Fibroblast of mammary gland (primary cell): ENCODE data around the gene SULT4A1.

Source experiments
- DNase-seq: peaks from one replicate; pipeline ENCODE4 v3.0.0-alpha.2; 2010; ENCODE audit warnings: low read depth
- H3K4me3 ChIP-seq: 2 replicates; pipeline ENCODE4 v1.5.1; 2011; ENCODE audit warnings: low read depth, mild to moderate bottlenecking, low read length, moderate library complexity; ENCODE audit not compliant: control insufficient read depth
- TF ChIP-seq, protein P1 (sequence below): conservative IDR thresholded peaks from 2 replicates; pipeline ENCODE4 v1.5.1; 2011; ENCODE audit warnings: low read depth, low read length, inconsistent platforms; ENCODE audit not compliant: control insufficient read depth, insufficient read depth

SULT4A1 gene

DNA sequence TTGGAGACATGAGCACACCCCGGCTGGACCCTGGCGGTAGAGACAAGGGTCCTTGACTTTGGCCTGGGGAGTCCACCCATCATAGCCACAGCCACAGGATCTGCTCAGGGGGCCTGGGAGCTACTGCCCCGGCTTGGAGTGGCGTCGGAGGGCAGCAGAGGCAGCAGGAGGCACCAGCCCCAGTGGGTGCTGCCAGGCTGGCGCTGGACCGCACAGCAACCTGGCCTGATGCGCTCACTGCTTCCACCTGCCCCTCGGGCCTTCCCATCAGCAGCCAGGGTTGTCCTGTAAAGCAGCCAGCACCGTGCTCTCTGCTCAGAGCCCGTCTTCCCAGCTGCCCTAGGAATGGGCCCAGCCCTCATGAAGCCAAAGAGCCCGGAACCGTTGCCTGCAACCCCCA lies 21.9 kb downstream of the SULT4A1 start:
- TF ChIP-seq, protein P1, sequence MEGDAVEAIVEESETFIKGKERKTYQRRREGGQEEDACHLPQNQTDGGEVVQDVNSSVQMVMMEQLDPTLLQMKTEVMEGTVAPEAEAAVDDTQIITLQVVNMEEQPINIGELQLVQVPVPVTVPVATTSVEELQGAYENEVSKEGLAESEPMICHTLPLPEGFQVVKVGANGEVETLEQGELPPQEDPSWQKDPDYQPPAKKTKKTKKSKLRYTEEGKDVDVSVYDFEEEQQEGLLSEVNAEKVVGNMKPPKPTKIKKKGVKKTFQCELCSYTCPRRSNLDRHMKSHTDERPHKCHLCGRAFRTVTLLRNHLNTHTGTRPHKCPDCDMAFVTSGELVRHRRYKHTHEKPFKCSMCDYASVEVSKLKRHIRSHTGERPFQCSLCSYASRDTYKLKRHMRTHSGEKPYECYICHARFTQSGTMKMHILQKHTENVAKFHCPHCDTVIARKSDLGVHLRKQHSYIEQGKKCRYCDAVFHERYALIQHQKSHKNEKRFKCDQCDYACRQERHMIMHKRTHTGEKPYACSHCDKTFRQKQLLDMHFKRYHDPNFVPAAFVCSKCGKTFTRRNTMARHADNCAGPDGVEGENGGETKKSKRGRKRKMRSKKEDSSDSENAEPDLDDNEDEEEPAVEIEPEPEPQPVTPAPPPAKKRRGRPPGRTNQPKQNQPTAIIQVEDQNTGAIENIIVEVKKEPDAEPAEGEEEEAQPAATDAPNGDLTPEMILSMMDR, result no peak
- H3K4me3 ChIP-seq, result no peak overlapping the region
- DNase-seq, result no peak

DNA sequence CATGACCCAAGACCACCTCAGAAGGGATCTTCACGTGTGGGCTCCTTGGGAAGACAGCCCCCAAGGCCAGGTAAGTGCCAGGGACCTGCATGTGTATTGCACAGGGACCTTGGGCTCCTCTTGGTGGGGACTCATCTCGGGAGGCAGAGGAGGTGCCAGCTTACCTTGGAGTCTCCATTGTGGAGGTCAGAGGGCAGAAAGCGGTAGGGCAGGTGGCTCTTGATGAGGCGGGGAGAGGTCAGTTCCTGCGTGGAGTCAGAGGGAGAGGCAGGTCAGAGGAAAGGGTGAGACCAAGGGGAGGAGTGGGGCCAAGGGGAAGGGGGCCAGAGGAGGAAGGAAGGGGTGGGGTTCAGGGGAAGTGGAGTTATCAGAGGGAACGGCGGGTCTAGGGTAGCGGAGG lies 22.5 kb downstream of the SULT4A1 start:
- DNase-seq, result no peak
- TF ChIP-seq, protein P1, result no peak
- no peak overlapping the region for H3K4me3 ChIP-seq

DNA sequence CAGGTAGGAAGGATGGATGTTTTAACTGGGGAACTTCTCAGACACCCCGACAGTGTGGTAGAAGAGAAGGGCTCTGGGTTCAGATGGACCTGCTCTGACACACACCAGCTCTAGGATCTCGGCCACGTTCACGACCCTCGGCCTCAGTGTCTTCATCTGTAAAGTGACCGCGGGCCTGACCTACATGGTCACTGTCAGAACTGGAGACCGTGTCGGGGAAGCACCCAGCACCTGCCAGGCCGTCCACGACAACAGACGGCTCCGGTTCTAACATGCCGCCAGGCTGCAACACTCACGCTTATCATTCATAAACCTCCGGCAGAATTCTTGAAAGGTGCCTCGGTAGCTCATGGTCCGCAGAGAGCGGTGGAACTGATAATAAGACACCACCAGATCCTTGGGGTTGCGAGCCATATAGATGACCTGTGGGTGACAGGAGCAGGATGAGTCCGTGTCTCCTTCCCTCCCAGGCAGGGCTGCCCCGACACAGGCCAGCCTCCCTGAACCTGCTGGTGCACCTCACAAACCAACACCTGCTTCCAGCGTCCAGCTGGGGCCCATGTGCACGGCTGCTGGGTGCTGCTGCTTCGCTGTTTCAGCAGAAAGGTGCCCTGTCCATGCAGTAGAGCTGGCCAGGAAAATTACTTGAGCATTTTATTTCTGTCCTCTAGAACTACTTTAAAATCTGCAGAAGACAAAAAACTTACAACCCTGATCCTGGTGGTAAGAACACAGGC lies 23.6 kb downstream of the SULT4A1 start:
- no peak for DNase-seq
- no peak overlapping the region for H3K4me3 ChIP-seq
- TF ChIP-seq, protein P1, result no peak

DNA sequence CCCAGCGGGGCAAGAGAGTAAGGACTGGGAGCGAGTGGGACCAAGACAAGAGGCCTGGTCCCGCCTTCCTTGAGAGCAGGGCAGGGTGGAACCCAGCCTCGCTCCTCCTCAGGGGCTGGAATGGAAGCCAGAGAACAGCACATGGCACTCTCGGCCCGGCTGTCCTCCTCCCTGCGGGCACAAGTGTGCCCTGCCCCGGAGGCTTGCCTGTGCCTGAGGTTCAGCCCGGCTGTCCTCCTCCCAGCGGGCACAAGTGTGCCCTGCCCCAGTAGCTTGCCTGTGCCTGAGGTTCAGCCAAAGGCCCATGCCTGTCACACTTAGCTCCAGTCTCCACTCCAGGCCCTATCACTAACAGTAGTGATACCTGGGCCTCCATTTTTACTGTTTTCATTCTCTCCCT lies 24.2 kb downstream of the SULT4A1 start:
- TF ChIP-seq, protein P1, result no peak
- H3K4me3 ChIP-seq, result no peak overlapping the region
- no peak for DNase-seq

DNA sequence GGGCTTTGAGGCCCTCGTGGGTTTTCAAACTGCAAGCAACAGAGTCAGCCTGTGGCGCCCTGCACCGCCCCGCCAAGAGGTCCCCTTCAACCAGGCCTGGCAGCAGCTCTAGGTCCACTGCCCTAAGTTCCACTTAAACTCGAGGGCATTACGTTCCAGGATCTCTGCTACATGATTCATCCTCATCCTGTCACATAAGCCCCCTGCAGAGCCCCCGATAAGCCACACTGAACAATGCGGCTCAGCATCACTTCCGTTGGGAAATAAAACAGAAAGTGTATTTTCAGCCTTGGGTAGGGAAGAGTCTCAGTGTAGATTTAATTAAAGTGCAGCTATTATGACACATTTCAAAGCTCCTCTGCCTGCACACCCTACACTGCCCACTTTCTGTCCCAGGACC lies 24.6 kb downstream of the SULT4A1 start:
- DNase-seq, result no peak
- TF ChIP-seq, protein P1, result no peak
- no peak overlapping the region for H3K4me3 ChIP-seq

DNA sequence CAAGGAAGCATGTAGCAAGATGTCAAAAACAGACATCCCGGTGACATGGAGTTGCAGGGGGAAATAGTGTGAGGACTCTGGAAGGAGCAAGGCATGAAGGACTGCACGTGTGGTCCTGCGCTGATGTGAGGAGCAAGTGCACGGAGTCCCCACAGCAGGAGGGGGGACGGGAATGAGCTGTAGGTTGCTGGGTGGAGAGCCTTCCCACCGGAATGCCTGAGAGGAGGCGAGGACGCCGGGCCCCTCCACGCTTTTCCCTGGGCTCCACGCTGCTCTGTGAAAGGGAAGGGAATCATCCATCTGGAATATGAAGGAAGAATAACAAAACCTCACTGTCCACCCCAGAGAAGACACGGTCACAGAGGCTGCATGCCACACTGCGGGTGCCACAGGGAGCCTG lies 26.6 kb downstream of the SULT4A1 start:
- H3K4me3 ChIP-seq, result no peak overlapping the region
- TF ChIP-seq, protein P1, result no peak

DNA sequence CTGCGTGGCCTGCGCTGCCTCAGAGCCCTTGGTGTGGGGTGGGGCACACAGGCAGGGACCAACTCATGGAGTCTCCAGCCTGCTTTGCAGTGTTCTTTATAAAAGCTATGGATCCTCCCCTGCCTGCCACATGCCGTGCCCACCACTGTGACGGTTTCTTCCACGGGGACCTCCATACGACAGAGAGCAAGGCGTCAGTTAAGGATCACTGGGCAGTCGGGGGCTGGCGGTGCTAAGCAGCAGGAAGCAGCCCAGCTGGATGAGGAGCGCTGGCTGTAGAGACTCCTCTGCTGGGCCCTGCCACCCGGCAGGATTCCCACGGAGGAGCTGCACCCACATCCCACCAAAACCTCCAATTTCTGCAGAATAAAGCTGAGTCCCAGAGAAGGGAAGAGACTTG lies 27.1 kb downstream of the SULT4A1 start:
- TF ChIP-seq, protein P1, result no peak
- H3K4me3 ChIP-seq, result no peak overlapping the region
- no peak for DNase-seq

More for the DNA sequence above, 26.6 kb downstream of the SULT4A1 start:
- no peak for DNase-seq
